MM.1S (cell line): ENCODE results near the gene TEX19.

Experiments
- CTCF ChIP-seq: fragments of 300-600 bp; sonication (generic); IDR thresholded peaks from 2 replicates; pipeline ENCODE4 v1.5.1; 2016; ENCODE audit warnings: antibody characterized with exemption, low read length, mixed read lengths
- EZH2 ChIP-seq: fragments of 300-600 bp; sonication (generic); optimal IDR thresholded peaks from 2 replicates; pipeline ENCODE3; 2017; ENCODE audit warnings: low read depth, mild to moderate bottlenecking, antibody characterized with exemption, low read length, mixed read lengths

GRCh38 chr17:82388922-82389283 is 29.9 kb downstream of the TEX19 start:
- TF ChIP-seq CTCF: no peak
- no peak for TF ChIP-seq EZH2
